Measurements from ENCODE around the gene HDAC4.

Gene HDAC4

DNA sequence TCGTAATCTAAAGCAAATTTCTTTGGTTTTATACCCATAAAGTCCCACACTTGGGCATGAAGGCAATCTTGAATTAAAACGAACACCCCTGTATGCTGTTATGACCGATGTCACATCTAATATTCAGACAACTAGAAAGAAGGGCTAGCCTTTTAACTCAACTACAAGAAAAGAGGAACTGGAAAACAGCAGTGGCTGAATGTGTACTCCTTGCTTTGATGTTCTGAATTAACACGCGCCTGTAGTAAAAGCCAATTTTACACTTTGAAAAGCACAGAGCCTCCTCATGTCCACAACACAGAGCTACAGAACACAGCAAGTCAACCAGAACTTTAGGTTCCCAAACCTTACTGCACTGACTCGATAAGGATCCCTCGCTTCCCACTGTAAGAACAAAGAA, 147.6 kb downstream of the HDAC4 start:
- H3K4me1 ChIP-seq (ENCODE audit: insufficient read depth, low read length, poor library complexity, severe bottlenecking), result peaks cover 7% of the 10 kb centered on the region
- H4K20me1 ChIP-seq (ENCODE audit: insufficient read depth, low read length, poor library complexity, severe bottlenecking), result peaks cover 26% of the 10 kb centered on the region

DNA sequence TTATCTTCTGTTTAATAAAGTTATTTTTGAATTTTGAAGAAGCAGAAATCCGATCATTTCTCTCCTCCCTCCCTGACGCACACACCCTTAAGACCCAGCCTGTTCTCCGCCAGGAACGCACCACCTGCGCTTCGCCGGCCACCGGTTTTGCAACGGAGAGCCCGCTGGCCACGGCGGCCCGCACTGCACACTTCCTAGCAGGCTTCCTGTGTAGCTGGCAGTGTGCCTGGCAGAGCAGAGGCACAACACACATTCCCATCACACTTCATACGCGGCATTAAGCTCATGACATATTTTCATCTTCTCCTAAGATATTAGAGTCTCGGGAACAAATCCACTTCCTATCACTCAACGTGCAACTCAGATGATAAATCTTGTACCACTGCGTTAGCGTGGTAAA, 148.0 kb downstream of the HDAC4 start:
- peaks cover 39% of the 10 kb centered on the region; the same call in 1 of the 2 replicates for H3K79me2 ChIP-seq (ENCODE audit: insufficient read depth, low read length)
- H3K4me2 ChIP-seq (ENCODE audit: low read depth, low read length, poor library complexity, severe bottlenecking), result no peak overlapping the region
- no peaks in the 10 kb centered on the region for H3K36me3 ChIP-seq (ENCODE audit: insufficient read depth, low read length)

More for the DNA sequence above, 147.6 kb downstream of the HDAC4 start:
- Histone ChIP-seq H3K27me3 (ENCODE audit: insufficient read depth, low read length, poor library complexity, severe bottlenecking) (no peaks in the 10 kb centered on the region), H3K4me2 (ENCODE audit: low read depth, low read length, poor library complexity, severe bottlenecking) (no peak overlapping the region), H3K9me2 (replicated peaks; ENCODE audit: low read depth, low read length) (no peaks in the 10 kb centered on the region), H3K9me3 (ENCODE audit: insufficient read depth, low read depth, low read length) (peaks cover 9% of the 10 kb centered on the region), H3K36me3 (ENCODE audit: insufficient read depth, low read length) (no peaks in the 10 kb centered on the region), H2AFZ (ENCODE audit: low read length) (no peak overlapping the region), H3F3A (ENCODE audit: low read depth) (no peaks in the 10 kb centered on the region), H3K4me3 (ENCODE audit: low read length, poor library complexity, severe bottlenecking) (no peak overlapping the region), H3K79me2 (ENCODE audit: insufficient read depth, low read length) (peaks cover 38% of the 10 kb centered on the region; the same call in 1 of the 2 replicates), H3K9ac (ENCODE audit: low read depth, low read length, poor library complexity, severe bottlenecking) (no peak overlapping the region)
- TF ChIP-seq EZH2phosphoT487 (IDR thresholded peaks at IDR 0.05; ENCODE audit: borderline replicate concordance), result no peak
- TF ChIP-seq, protein P1, sequence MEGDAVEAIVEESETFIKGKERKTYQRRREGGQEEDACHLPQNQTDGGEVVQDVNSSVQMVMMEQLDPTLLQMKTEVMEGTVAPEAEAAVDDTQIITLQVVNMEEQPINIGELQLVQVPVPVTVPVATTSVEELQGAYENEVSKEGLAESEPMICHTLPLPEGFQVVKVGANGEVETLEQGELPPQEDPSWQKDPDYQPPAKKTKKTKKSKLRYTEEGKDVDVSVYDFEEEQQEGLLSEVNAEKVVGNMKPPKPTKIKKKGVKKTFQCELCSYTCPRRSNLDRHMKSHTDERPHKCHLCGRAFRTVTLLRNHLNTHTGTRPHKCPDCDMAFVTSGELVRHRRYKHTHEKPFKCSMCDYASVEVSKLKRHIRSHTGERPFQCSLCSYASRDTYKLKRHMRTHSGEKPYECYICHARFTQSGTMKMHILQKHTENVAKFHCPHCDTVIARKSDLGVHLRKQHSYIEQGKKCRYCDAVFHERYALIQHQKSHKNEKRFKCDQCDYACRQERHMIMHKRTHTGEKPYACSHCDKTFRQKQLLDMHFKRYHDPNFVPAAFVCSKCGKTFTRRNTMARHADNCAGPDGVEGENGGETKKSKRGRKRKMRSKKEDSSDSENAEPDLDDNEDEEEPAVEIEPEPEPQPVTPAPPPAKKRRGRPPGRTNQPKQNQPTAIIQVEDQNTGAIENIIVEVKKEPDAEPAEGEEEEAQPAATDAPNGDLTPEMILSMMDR (conservative IDR thresholded peaks at IDR 0.05; ENCODE audit: low read length), result no peak

DNA sequence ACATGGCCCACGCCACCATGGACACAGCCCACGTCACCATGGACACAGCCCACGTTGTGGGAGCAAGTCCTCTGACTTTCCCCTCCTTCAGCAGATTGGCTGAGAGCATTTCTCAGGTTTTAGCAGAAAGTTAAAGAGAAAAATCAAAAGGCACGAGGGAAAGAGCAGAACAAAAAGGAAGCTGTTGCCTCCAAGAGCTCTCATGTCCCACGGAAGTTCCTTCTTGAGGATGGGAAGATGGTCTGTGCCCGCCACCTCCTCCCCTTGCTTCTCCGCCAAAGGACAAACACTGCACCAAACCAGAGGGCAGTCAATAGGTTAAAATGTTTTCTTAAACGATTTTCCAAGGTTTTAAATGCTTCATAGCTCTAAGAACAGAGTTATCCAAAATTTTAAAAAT, 148.4 kb downstream of the HDAC4 start:
- Histone ChIP-seq H3K36me3 (ENCODE audit: insufficient read depth, low read length) (no peaks in the 10 kb centered on the region), H2AFZ (ENCODE audit: low read length) (no peak overlapping the region), H3K79me2 (ENCODE audit: insufficient read depth, low read length) (peaks cover 42% of the 10 kb centered on the region; the same call in 1 of the 2 replicates), H3K9me3 (ENCODE audit: insufficient read depth, low read depth, low read length) (0 out of 2 replicates have a peak, but pooled peaks cover 2% of the 10 kb centered on the region), H3K9me2 (replicated peaks; ENCODE audit: low read depth, low read length) (no peaks in the 10 kb centered on the region), H3K9ac (ENCODE audit: low read depth, low read length, poor library complexity, severe bottlenecking) (no peak overlapping the region), H3K4me1 (ENCODE audit: insufficient read depth, low read length, poor library complexity, severe bottlenecking) (peaks cover 14% of the 10 kb centered on the region), H3K4me3 (ENCODE audit: low read length, poor library complexity, severe bottlenecking) (no peak overlapping the region), H3F3A (ENCODE audit: low read depth) (no peaks in the 10 kb centered on the region), H4K20me1 (ENCODE audit: insufficient read depth, low read length, poor library complexity, severe bottlenecking) (peaks cover 26% of the 10 kb centered on the region), H3K27me3 (ENCODE audit: insufficient read depth, low read length, poor library complexity, severe bottlenecking) (no peaks in the 10 kb centered on the region), H3K4me2 (ENCODE audit: low read depth, low read length, poor library complexity, severe bottlenecking) (no peak overlapping the region)
- TF ChIP-seq EZH2phosphoT487 (IDR thresholded peaks at IDR 0.05; ENCODE audit: borderline replicate concordance), result no peak
- TF ChIP-seq, protein P1 (conservative IDR thresholded peaks at IDR 0.05; ENCODE audit: low read length), result no peak

More for the DNA sequence above, 148.0 kb downstream of the HDAC4 start:
- H3K27me3 ChIP-seq (ENCODE audit: insufficient read depth, low read length, poor library complexity, severe bottlenecking), result no peaks in the 10 kb centered on the region
- peaks cover 9% of the 10 kb centered on the region for H3K4me1 ChIP-seq (ENCODE audit: insufficient read depth, low read length, poor library complexity, severe bottlenecking)
- no peak overlapping the region for H3K4me3 ChIP-seq (ENCODE audit: low read length, poor library complexity, severe bottlenecking)
- H4K20me1 ChIP-seq (ENCODE audit: insufficient read depth, low read length, poor library complexity, severe bottlenecking), result peaks cover 26% of the 10 kb centered on the region
- H3K9me2 ChIP-seq (replicated peaks; ENCODE audit: low read depth, low read length), result no peaks in the 10 kb centered on the region
- H2AFZ ChIP-seq (ENCODE audit: low read length), result no peak overlapping the region
- H3K9ac ChIP-seq (ENCODE audit: low read depth, low read length, poor library complexity, severe bottlenecking), result no peak overlapping the region
- H3F3A ChIP-seq (ENCODE audit: low read depth), result no peaks in the 10 kb centered on the region
- TF ChIP-seq, protein P1 (conservative IDR thresholded peaks at IDR 0.05; ENCODE audit: low read length), result no peak
- peaks cover 4% of the 10 kb centered on the region for H3K9me3 ChIP-seq (ENCODE audit: insufficient read depth, low read depth, low read length)

Data from Loucy (cell line).